Endothelial cell of umbilical vein (primary cell): ENCODE measurements around the gene NRARP. TPM values are rescaled to one million over a fixed set of nuclear protein-coding genes. Genes with fewer than 3 reads are reported as not detected.

Experiments
- BruUV-seq: library from RNA; stranded (reverse); fragments of 400-500 nt; replicated peaks from 2 replicates; lab custom pipeline; 2021; lab: Mats Ljungman, UMichigan
- CTCF ChIA-PET: fragments of 300-600, 350-600 bp; sonication (Branson Sonifier 250); formaldehyde crosslinking; loops from one replicate; lab custom pipeline; 2021; ENCODE audit warnings: antibody characterized with exemption, inconsistent platforms; lab: Charles Lee
- POLR2A ChIA-PET: fragments of 300-600, 350-600 bp; sonication (Branson Sonifier 250); formaldehyde crosslinking; loops from one replicate; lab custom pipeline; 2021; ENCODE audit warnings: antibody characterized with exemption, inconsistent platforms; lab: Charles Lee
- DNase-seq: peaks from one replicate; pipeline ENCODE4 v3.0.0-alpha.2; 2011; ENCODE audit warnings: low read depth, low spot score
- FAIRE-seq: peaks from 2 replicates; lab custom pipeline; 2011; peaks lifted over from hg19 to GRCh38; lab: Jason Lieb, UNC
- H2AFZ ChIP-seq: 2 replicates; pipeline ENCODE4 v1.6.0; 2012; ENCODE audit warnings: low read depth, low read length, control low read depth, inconsistent platforms
- H3K27ac ChIP-seq: 2 replicates; pipeline ENCODE4 v1.5.1; 2011; ENCODE audit warnings: low read depth, mild to moderate bottlenecking, control low read depth, low read length, moderate library complexity; ENCODE audit not compliant: insufficient read depth
- H3K27me3 ChIP-seq, 2 experiments: 2 replicates each; pipeline versions ENCODE4 v1.6.0 to v1.6.1; 2011; ENCODE audit warnings: low read length in 2 of 2, mixed read lengths in 1 of 2; ENCODE audit not compliant: control insufficient read depth in 2 of 2, insufficient read depth in 2 of 2
- H3K36me3 ChIP-seq, 2 experiments: 2 replicates in 1 of 2; 3 replicates in 1 of 2; pipeline ENCODE4 v1.5.1; 2011; ENCODE audit warnings: low read length in 2 of 2, mild to moderate bottlenecking in 1 of 2, moderate library complexity in 1 of 2; ENCODE audit not compliant: control insufficient read depth in 2 of 2, insufficient read depth in 2 of 2; ENCODE audit errors: extremely low read depth in 1 of 2
- H3K4me1 ChIP-seq: 3 replicates; pipeline ENCODE4 v1.5.1; 2011; ENCODE audit warnings: mild to moderate bottlenecking, low read length; ENCODE audit not compliant: control insufficient read depth, insufficient read depth; ENCODE audit errors: extremely low read depth
- H3K4me2 ChIP-seq: 2 replicates; pipeline ENCODE4 v1.6.1; 2011; ENCODE audit warnings: low read length, control low read depth, mixed read lengths; ENCODE audit not compliant: insufficient read depth
- H3K4me3 ChIP-seq, 3 experiments: fragments of 200-600 bp in 1 of 3; sonication (generic), shearing (Covaris generic) in 1 of 3; replicated peaks in 1 of 3; 2 replicates each; pipeline ENCODE4 v1.5.1; 2011 to 2016; ENCODE audit warnings: control low read depth in 3 of 3, low read length in 3 of 3, mild to moderate bottlenecking in 2 of 3, inconsistent platforms in 1 of 3, low read depth in 1 of 3, moderate library complexity in 1 of 3; ENCODE audit not compliant: insufficient read depth in 1 of 3
- H3K79me2 ChIP-seq: 2 replicates; pipeline ENCODE4 v1.6.0; 2012; ENCODE audit warnings: low read length, inconsistent platforms; ENCODE audit not compliant: control insufficient read depth, insufficient read depth
- H3K9ac ChIP-seq: replicated peaks from 2 replicates; pipeline ENCODE3; 2011; ENCODE audit warnings: low read length, control low read depth; ENCODE audit not compliant: insufficient read depth; ENCODE audit errors: extremely low read depth
- H3K9me1 ChIP-seq: replicated peaks from 3 replicates; pipeline ENCODE4 v1.6.0; 2011; ENCODE audit warnings: mild to moderate bottlenecking, low read length; ENCODE audit not compliant: control insufficient read depth, insufficient read depth; ENCODE audit errors: extremely low read depth
- H3K9me3 ChIP-seq: replicated peaks from 2 replicates; pipeline ENCODE4 v1.5.1; 2012; ENCODE audit warnings: low read length, inconsistent platforms; ENCODE audit not compliant: control insufficient read depth, insufficient read depth
- H4K20me1 ChIP-seq: replicated peaks from 2 replicates; pipeline ENCODE3; 2011; ENCODE audit warnings: mild to moderate bottlenecking, low read length; ENCODE audit not compliant: control insufficient read depth, insufficient read depth; ENCODE audit errors: extremely low read depth
- EZH2 ChIP-seq: IDR thresholded peaks from 2 replicates; pipeline ENCODE4 v1.6.1; 2012; ENCODE audit warnings: borderline replicate concordance, low read depth, mild to moderate bottlenecking, moderate library complexity, low read length, inconsistent platforms; ENCODE audit not compliant: severe bottlenecking
- JUN ChIP-seq: IDR thresholded peaks from 2 replicates; pipeline ENCODE4 v1.6.1; 2011; ENCODE audit warnings: borderline replicate concordance, low read depth; ENCODE audit not compliant: insufficient read length, insufficient read depth
- POLR2AphosphoS5 ChIP-seq: IDR thresholded peaks from 2 replicates; pipeline ENCODE4 v1.6.1; 2012; ENCODE audit warnings: low read depth, mild to moderate bottlenecking, control low read depth, low read length, moderate library complexity; ENCODE audit not compliant: insufficient read depth
- dilution Hi-C: fragments of 300-500 bp; cut with MboI; formaldehyde crosslinking; loops from one replicate; pipeline ENCODE4 v1.15.0; 2019; ENCODE audit warnings: low sequenced_read_pairs; ENCODE audit not compliant: extremely low pct_ligation_motif_present
- intact Hi-C: fragments of 100-400 bp; cut with micrococcal nuclease; formaldehyde crosslinking; loops from one replicate; pipeline ENCODE4 v1.10.0; 2022
- polyA plus RNA-seq, 4 experiments: library from polyadenylated mRNA; depleted of rRNA in 3 of 4; stranded (reverse) in 3 of 4; unstranded in 1 of 4; fragments of >200 nt; gene quantifications; 2 replicates each; pipeline versions ENCODE4 v1.2.1 to v1.2.3, GENCODE V29; 2011 to 2012; ENCODE audit warnings: missing spikeins in 1 of 4
- total RNA-seq: library from RNA; stranded (reverse); gene quantifications from 2 replicates; pipeline ENCODE4 v1.2.3, GENCODE V29; 2021
- TF ChIP-seq, protein P1 (sequence below): IDR thresholded peaks from 2 replicates; pipeline ENCODE4 v1.6.1; 2011; ENCODE audit not compliant: insufficient read depth, insufficient read length

Gene NRARP
- total and polyA plus RNA-seq, 2 donors (not counting 3 experiments of a cell fraction or from before 2014, with no cell fraction given) = 50.0 to 72.9 TPM

DNA sequence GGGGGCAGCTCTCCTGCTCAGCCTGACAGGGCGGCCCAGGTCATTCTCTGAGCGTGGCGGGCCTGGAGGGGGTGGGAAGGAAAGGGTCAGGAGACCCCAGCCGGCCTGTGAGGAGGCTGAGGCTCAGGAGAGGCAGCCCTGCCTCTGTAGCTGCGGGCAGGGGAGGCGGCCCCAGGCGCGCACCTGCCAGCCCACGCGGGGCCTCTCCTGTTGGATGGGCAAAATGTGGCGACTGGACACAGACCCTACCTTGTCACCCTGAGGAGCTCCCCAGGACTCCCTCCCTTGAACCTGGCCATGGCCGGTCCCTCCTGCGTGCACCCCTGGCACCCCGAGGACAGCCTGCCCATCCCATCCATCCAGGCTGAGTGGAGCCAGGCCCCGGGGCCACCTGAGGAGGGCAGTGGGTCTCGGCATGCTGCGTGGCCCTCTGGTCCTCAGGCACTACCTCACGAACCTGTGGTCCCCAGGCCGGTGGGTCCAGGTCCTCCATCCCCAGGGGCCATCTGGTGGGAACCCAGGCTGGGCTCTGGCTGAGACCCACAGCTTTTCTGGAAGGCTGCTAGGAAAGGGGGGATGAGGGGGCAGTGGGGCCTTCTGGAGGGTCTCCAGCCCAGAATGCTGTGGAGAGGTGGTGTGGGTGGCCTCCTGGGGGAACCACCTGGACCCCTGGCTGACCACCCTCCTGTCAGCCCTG is 15.1 kb upstream of the NRARP start:
- no peak for FAIRE-seq
- Histone ChIP-seq H3K27me3 (no peaks in the 10 kb centered on the region), H3K27ac (peak overlapping the region; percentile 71), H3K4me3 (no peak overlapping the region), H3K9me1 (no peaks in the 10 kb centered on the region), H4K20me1 (no peaks in the 10 kb centered on the region), H3K79me2 (no peaks in the 10 kb centered on the region), H3K36me3 (no peaks in the 10 kb centered on the region), H3K9ac (no peak overlapping the region), H3K4me2 (no peak overlapping the region), H3K9me3 (no peaks in the 10 kb centered on the region), H2AFZ (no peak overlapping the region), H3K4me1 (peaks cover 27% of the 10 kb centered on the region)
- dilution Hi-C loops (no loop called here), intact Hi-C loops (no loop called here)
- no peak for DNase-seq
- ChIA-PET POLR2A (no interaction called here), CTCF (interaction anchor here (1.0 to 2.2 kb wide), 3 partner anchors 11 to 21 kb away, joined by 3 to 18 read pairs (median 8); partner anchors contain the start of gene NRARP)
- TF ChIP-seq EZH2 = no peak
- BruUV-seq = no TSS peak

DNA sequence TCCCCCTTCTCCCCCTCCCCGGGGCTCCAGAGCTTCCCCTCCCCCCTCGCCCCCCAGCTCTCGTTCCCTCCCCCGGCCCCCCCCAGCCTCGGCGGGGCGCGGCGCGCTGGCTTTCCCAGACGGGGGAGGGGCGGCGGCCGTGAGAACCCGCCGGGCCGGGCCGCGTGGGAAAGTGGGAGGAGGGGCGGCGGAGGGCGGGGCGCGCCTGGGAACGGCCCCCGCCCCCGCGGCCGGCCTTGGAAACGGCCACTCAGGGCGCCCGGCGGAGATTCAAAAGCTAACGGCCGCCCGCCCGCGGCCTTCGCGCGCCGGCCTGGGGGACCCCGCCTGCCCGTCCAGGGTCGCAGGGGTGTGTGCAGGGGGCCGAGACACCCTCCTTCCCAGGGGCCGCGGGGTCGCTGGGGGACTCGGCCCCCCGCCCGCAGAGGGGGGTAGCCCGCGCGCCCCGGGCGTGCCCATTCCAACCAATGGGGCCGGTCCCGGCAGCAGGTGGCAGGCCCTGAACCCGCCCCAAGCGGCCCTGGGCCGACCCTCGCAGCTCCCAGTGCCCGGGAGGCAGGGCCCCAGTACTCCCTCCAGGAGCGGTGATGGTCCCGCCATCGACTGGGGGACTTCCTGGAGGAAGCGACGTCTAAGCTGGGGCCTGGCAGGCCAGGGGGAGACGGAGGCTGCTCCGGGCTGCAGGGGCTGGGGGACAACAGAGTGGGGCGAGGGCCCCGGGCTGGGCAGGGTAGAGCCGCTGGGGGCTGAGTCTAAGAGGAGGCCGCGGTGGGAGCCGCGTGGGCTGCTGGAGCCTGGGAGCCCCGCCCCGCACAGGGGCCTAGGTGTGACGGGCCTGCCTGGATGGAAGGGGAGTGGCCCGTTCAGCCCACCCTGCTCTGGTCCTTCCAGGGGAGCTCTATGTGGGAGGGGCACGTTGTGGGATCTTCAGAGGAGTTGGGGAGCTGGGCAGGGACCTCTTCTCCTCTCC is 14.2 kb upstream of the NRARP start:
- no TSS peak for BruUV-seq
- Histone ChIP-seq H4K20me1 (no peaks in the 10 kb centered on the region), H3K79me2 (no peaks in the 10 kb centered on the region), H3K9me1 (no peaks in the 10 kb centered on the region), H3K4me2 (peak overlapping the region; percentile 60), H3K36me3 (no peaks in the 10 kb centered on the region), H3K9ac (peak overlapping the region; percentile 41), H3K4me1 (peaks cover 21% of the 10 kb centered on the region), H3K9me3 (no peaks in the 10 kb centered on the region), H3K27me3 (no peaks in the 10 kb centered on the region), H3K4me3 (peak overlapping the region in 1 of 3 experiments; percentile 32), H3K27ac (peak overlapping the region; percentile 71), H2AFZ (peak overlapping the region; percentile 51)
- intact Hi-C loops (loop anchor here (1.0 kb wide), 1 partner anchor 11 kb away; no protein-coding TSS in a partner anchor), dilution Hi-C loops (no loop called here)
- TF ChIP-seq POLR2AphosphoS5 (peak; percentile 52), JUN (no peak)
- TF ChIP-seq, protein P1, sequence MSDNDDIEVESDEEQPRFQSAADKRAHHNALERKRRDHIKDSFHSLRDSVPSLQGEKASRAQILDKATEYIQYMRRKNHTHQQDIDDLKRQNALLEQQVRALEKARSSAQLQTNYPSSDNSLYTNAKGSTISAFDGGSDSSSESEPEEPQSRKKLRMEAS = no peak
- POLR2A ChIA-PET = interaction anchor here (0.7 to 1.0 kb wide), 2 partner anchors 14 to 42 kb away, joined by 3 to 6 read pairs; partner anchors contain the start of gene NRARP
- DNase-seq (peak; percentile 65), FAIRE-seq (peak; percentile 57)
- CTCF ChIA-PET = interaction anchor here (0.6 to 2.2 kb wide), 7 partner anchors 10 to 106 kb away, joined by 3 to 18 read pairs (median 3); partner anchors contain the start of genes EXD3, NOXA1 and NRARP
